CD4-positive, alpha-beta T cell treated with Interferon gamma for 1 hour (primary cell): ENCODE results near the gene MYO7B.

Experiments used
- DNase-seq: peaks from one replicate; pipeline ENCODE4 v3.0.0-alpha.2; 2020

Gene MYO7B

GRCh38 chr2:127575185-127575765, 39.8 kb downstream of the MYO7B start:
- DNase-seq = no peak

GRCh38 chr2:127575941-127576432, 40.5 kb downstream of the MYO7B start:
- no peak for DNase-seq

GRCh38 chr2:127576433-127577207, 41.1 kb downstream of the MYO7B start:
- DNase-seq = no peak

GRCh38 chr2:127577208-127577475, 41.7 kb downstream of the MYO7B start:
- DNase-seq = no peak

- no peak for DNase-seq
Observed at GRCh38 chr2:127577503-127577902, 42.0 kb downstream of the MYO7B start.

- DNase-seq = peak; percentile 37
Observed at GRCh38 chr2:127577973-127578372, 42.5 kb downstream of the MYO7B start.

- no peak for DNase-seq
Observed at GRCh38 chr2:127578411-127578810, 42.9 kb downstream of the MYO7B start.

- DNase-seq = no peak
Observed at GRCh38 chr2:127579231-127579630, 43.7 kb downstream of the MYO7B start.

GRCh38 chr2:127580167-127581049, 44.9 kb downstream of the MYO7B start:
- no peak for DNase-seq

GRCh38 chr2:127581050-127581345, 45.5 kb downstream of the MYO7B start:
- DNase-seq = no peak

GRCh38 chr2:127581516-127582490, 46.3 kb downstream of the MYO7B start:
- DNase-seq = no peak

GRCh38 chr2:127582863-127583861, 47.7 kb downstream of the MYO7B start:
- DNase-seq = no peak

- DNase-seq = no peak
Observed at GRCh38 chr2:127584047-127584446, 48.6 kb downstream of the MYO7B start.

GRCh38 chr2:127584516-127585033, 49.1 kb downstream of the MYO7B start:
- no peak for DNase-seq

GRCh38 chr2:127585270-127585807, 49.9 kb downstream of the MYO7B start:
- DNase-seq = no peak

GRCh38 chr2:127586136-127586535, 50.7 kb downstream of the MYO7B start:
- DNase-seq = no peak

- DNase-seq = no peak
Observed at GRCh38 chr2:127586746-127587295, 51.3 kb downstream of the MYO7B start.

GRCh38 chr2:127588241-127588640, 52.8 kb downstream of the MYO7B start:
- no peak for DNase-seq

- DNase-seq = no peak
Observed at GRCh38 chr2:127589358-127589757, 53.9 kb downstream of the MYO7B start.

- DNase-seq = no peak
Observed at GRCh38 chr2:127589841-127590240, 54.4 kb downstream of the MYO7B start.
